Bronchial epithelial cell (primary cell): ENCODE data around the gene ORAI3. TPM values are rescaled to one million over a fixed set of nuclear protein-coding genes. Genes with fewer than 3 reads are reported as not detected.

ENCODE experiments used
- DNase-seq: peaks from one replicate; pipeline ENCODE4 v3.0.0-alpha.2; 2010; ENCODE audit warnings: low read depth
- FAIRE-seq: peaks from 2 replicates; lab custom pipeline; 2011; peaks lifted over from hg19 to GRCh38; lab: Jason Lieb, UNC
- H3K27me3 ChIP-seq: 2 replicates; pipeline ENCODE4 v1.5.1; 2011; ENCODE audit warnings: low read length; ENCODE audit not compliant: control insufficient read depth, insufficient read depth
- H3K36me3 ChIP-seq: 2 replicates; pipeline ENCODE4 v1.5.1; 2011; ENCODE audit warnings: low read length; ENCODE audit not compliant: control insufficient read depth, insufficient read depth
- H3K4me3 ChIP-seq: 2 replicates; pipeline ENCODE4 v1.5.1; 2011; ENCODE audit warnings: mild to moderate bottlenecking, low read depth, low read length, control low read depth
- CTCF ChIP-seq: IDR thresholded peaks from 2 replicates; pipeline ENCODE4 v1.5.1; 2011; ENCODE audit warnings: mild to moderate bottlenecking, moderate library complexity, low read length, control low read depth, inconsistent platforms; ENCODE audit not compliant: insufficient read depth, severe bottlenecking
- total RNA-seq: library from RNA; depleted of rRNA; stranded (reverse); fragments of >200 nt; gene quantifications from 2 replicates; pipeline ENCODE4 v1.2.1, GENCODE V29; 2014

ORAI3 gene
- total RNA-seq, 1 donor from 2014 or later: 16.6 TPM

- Histone ChIP-seq H3K4me3 (no peak overlapping the region), H3K27me3 (no peaks in the 10 kb centered on the region), H3K36me3 (peaks cover 13% of the 10 kb centered on the region)
- TF ChIP-seq CTCF: no peak
- DNase-seq (no peak), FAIRE-seq (no peak)
Observed at GRCh38 chr16:30925632-30925987, 23.3 kb upstream of the ORAI3 start.

- TF ChIP-seq CTCF: no peak
- peaks cover 17% of the 10 kb centered on the region for H3K36me3 ChIP-seq
- H3K4me3 ChIP-seq: no peak overlapping the region
- DNase-seq (no peak), FAIRE-seq (peak; percentile 23)
- H3K27me3 ChIP-seq: no peaks in the 10 kb centered on the region
Observed at GRCh38 chr16:30925995-30926811, 22.7 kb upstream of the ORAI3 start.

GRCh38 chr16:30926937-30927788 is 21.7 kb upstream of the ORAI3 start:
- Histone ChIP-seq H3K27me3 (no peaks in the 10 kb centered on the region), H3K4me3 (no peak overlapping the region), H3K36me3 (peaks cover 21% of the 10 kb centered on the region)
- no peak for TF ChIP-seq CTCF
- DNase-seq: no peak
- FAIRE-seq: no peak

- Histone ChIP-seq H3K36me3 (peaks cover 25% of the 10 kb centered on the region), H3K4me3 (no peak overlapping the region), H3K27me3 (no peaks in the 10 kb centered on the region)
- FAIRE-seq: no peak
- no peak for TF ChIP-seq CTCF
- peak; percentile 51 for DNase-seq
Observed at GRCh38 chr16:30927789-30928378, 21.0 kb upstream of the ORAI3 start.

GRCh38 chr16:30928390-30928789 is 20.5 kb upstream of the ORAI3 start:
- no peaks in the 10 kb centered on the region for H3K27me3 ChIP-seq
- DNase-seq: no peak
- peaks cover 25% of the 10 kb centered on the region for H3K36me3 ChIP-seq
- H3K4me3 ChIP-seq: no peak overlapping the region
- no peak for FAIRE-seq
- no peak for TF ChIP-seq CTCF
